H1 (cell line): ENCODE measurements around the gene FSD1.

Experiments used
- ATF3 ChIP-seq: IDR thresholded peaks from 2 replicates; pipeline ENCODE4 v1.6.1; 2011; ENCODE audit warnings: low read depth, mild to moderate bottlenecking, low read length; ENCODE audit not compliant: insufficient read depth
- EZH2 ChIP-seq: fragments of 200-600 bp; sonication (generic); IDR thresholded peaks from 2 replicates; pipeline ENCODE4 v1.7.1; 2012; ENCODE audit warnings: low read depth, mild to moderate bottlenecking, moderate library complexity, low read length, inconsistent platforms; ENCODE audit not compliant: severe bottlenecking
- RAD21 ChIP-seq, 2 experiments: IDR thresholded peaks in 1 of 2; conservative IDR thresholded peaks in 1 of 2; 2 replicates each; pipeline ENCODE4 v1.6.1; 2011; ENCODE audit warnings: low read depth in 2 of 2, low read length in 2 of 2, improper control_type of control experiment in 1 of 2, inconsistent platforms in 1 of 2, mild to moderate bottlenecking in 1 of 2, moderate library complexity in 1 of 2
- RXRA ChIP-seq: IDR thresholded peaks from 2 replicates; pipeline ENCODE4 v1.6.1; 2011; ENCODE audit warnings: low read depth, mild to moderate bottlenecking, low read length, moderate library complexity; ENCODE audit not compliant: insufficient read depth
- SP1 ChIP-seq: IDR thresholded peaks from 2 replicates; pipeline ENCODE4 v1.6.1; 2011; ENCODE audit warnings: low read depth, low read length
- TF ChIP-seq, protein P1 (sequence below), 3 experiments: IDR thresholded peaks; 1 replicate in 2 of 3; 2 replicates in 1 of 3; pipeline versions ENCODE4 v1.5.1 to v1.6.1; 2011; ENCODE audit warnings: low read length in 3 of 3, mild to moderate bottlenecking in 3 of 3, inconsistent platforms in 2 of 3, low read depth in 1 of 3, moderate library complexity in 1 of 3; ENCODE audit not compliant: insufficient read depth in 1 of 3; ENCODE audit errors: control extremely low read depth in 1 of 3

DNA sequence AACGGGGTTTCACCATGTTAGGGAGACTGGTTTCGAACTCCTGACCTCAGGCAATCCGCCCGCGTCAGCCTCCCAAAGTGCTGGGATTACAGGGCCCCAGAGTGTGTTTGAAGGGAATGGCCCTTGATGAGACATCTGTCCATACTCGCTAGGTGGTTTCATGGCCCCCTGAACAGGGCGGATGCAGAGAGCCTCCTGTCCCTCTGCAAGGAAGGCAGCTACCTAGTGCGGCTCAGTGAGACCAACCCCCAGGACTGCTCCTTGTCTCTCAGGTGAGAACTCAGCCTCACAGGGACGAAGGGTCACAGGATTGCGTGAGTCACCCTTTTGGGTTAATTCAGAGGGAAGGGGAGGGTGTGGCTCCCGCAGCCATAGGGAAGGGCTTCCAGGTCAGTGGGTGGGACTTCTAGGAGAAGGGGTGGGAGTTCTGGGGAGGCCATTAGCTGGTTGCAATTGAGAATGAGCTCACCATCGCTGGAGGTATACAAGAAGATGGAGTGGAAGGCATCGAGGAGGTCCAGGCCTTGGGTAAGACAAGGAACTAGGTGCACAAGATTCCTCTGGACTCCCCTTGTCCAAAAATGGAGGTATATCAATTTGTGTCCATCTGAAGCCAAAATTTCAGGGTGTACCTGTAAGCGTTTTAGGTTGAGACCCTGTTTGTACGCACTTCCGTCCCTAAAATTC lies 16.2 kb upstream of the FSD1 start:
- TF ChIP-seq, protein P1, sequence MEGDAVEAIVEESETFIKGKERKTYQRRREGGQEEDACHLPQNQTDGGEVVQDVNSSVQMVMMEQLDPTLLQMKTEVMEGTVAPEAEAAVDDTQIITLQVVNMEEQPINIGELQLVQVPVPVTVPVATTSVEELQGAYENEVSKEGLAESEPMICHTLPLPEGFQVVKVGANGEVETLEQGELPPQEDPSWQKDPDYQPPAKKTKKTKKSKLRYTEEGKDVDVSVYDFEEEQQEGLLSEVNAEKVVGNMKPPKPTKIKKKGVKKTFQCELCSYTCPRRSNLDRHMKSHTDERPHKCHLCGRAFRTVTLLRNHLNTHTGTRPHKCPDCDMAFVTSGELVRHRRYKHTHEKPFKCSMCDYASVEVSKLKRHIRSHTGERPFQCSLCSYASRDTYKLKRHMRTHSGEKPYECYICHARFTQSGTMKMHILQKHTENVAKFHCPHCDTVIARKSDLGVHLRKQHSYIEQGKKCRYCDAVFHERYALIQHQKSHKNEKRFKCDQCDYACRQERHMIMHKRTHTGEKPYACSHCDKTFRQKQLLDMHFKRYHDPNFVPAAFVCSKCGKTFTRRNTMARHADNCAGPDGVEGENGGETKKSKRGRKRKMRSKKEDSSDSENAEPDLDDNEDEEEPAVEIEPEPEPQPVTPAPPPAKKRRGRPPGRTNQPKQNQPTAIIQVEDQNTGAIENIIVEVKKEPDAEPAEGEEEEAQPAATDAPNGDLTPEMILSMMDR (IDR thresholded peaks at IDR 0.05; ENCODE audit: control extremely low read depth in 1 of 3, insufficient read depth in 1 of 3, low read depth in 1 of 3, low read length in 3 of 3) = no peak
- TF ChIP-seq RAD21 (IDR thresholded peaks at IDR 0.05 in 1 of 2, conservative IDR thresholded peaks at IDR 0.05 in 1 of 2; ENCODE audit: low read depth in 2 of 2, low read length in 2 of 2) = no peak
- no peak for TF ChIP-seq RXRA
- no peak for TF ChIP-seq EZH2
- no peak for TF ChIP-seq SP1
- no peak for TF ChIP-seq ATF3
